ENCODE measurements around the gene LHFPL6. TPM values are rescaled to one million over a fixed set of nuclear protein-coding genes. Genes with fewer than 3 reads are reported as not detected.

LHFPL6 gene
- total and polyA plus RNA-seq, 3 donors from 2014 or later, result 37.3 to 65.5 (median 52.1) TPM

- no peak overlapping the region for H3K27ac ChIP-seq
- no peak overlapping the region for H3K4me3 ChIP-seq
- DNase-seq, result no peak
- H3K4me1 ChIP-seq, result peaks cover 6% of the 10 kb centered on the region
- no peaks in the 10 kb centered on the region for H3K9me3 ChIP-seq
- 42 to 44% methylated on average over 5 of the region's 5 CpGs for WGBS, 2 donors
- no peaks in the 10 kb centered on the region for H3K27me3 ChIP-seq
- H3K36me3 ChIP-seq (ENCODE audit: low read depth, missing control alignments), result no peaks in the 10 kb centered on the region
- TF ChIP-seq POLR2A (IDR thresholded peaks at IDR 0.05) (no peak), CTCF (IDR thresholded peaks at IDR 0.05) (no peak)
- intact Hi-C loops (cut with DNase I; ENCODE audit: low total_unique reads), result no loop called here
These were observed 238.0 kb downstream of the LHFPL6 start for GRCh38 chr13:39364947-39365468.

GRCh38 chr13:39363382-39363772, 239.6 kb downstream of the LHFPL6 start:
- Histone ChIP-seq H3K27me3 (no peaks in the 10 kb centered on the region), H3K27ac (no peak overlapping the region), H3K4me1 (peaks cover 6% of the 10 kb centered on the region), H3K36me3 (ENCODE audit: low read depth, missing control alignments) (no peaks in the 10 kb centered on the region), H3K4me3 (no peak overlapping the region), H3K9me3 (no peaks in the 10 kb centered on the region)
- WGBS, 2 donors, result 66 to 75% methylated on average over 4 of the region's 4 CpGs
- intact Hi-C loops (cut with DNase I; ENCODE audit: low total_unique reads), result no loop called here
- TF ChIP-seq POLR2A (IDR thresholded peaks at IDR 0.05), result no peak
- no peak for TF ChIP-seq CTCF (IDR thresholded peaks at IDR 0.05)
- no peak for DNase-seq

GRCh38 chr13:39362652-39363381, 240.2 kb downstream of the LHFPL6 start:
- Histone ChIP-seq H3K27me3 (no peaks in the 10 kb centered on the region), H3K9me3 (no peaks in the 10 kb centered on the region), H3K4me1 (peaks cover 6% of the 10 kb centered on the region), H3K36me3 (ENCODE audit: low read depth, missing control alignments) (no peaks in the 10 kb centered on the region), H3K27ac (no peak overlapping the region), H3K4me3 (no peak overlapping the region)
- TF ChIP-seq CTCF (IDR thresholded peaks at IDR 0.05) (no peak), POLR2A (IDR thresholded peaks at IDR 0.05) (no peak)
- WGBS, 2 donors, result 69 to 84% methylated on average over 5 of the region's 5 CpGs
- DNase-seq, result no peak
- intact Hi-C loops (cut with DNase I; ENCODE audit: low total_unique reads), result no loop called here

DNA sequence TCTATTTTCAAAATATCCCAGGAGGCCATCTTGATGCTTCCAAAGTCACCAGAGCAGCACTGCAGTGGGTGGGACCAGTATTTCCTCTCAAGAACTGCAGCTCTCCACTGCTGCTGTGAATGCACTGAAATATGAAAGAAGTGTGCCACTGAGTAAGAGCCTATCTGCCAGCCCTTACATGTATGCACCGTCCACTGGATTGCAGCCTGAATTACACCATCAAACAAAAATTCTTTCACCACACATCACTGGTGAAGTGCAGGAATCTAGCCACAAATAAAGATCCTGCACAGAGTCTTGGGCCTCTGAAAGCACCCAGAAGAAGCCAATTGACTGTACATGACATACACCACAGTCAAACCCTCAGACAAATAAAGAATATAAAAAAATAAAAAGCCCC, 249.0 kb downstream of the LHFPL6 start:
- Histone ChIP-seq H3K4me1 (peaks cover 5% of the 10 kb centered on the region), H3K4me3 (no peak overlapping the region), H3K27ac (no peak overlapping the region), H3K9me3 (no peaks in the 10 kb centered on the region), H3K27me3 (no peaks in the 10 kb centered on the region), H3K36me3 (ENCODE audit: low read depth, missing control alignments) (no peaks in the 10 kb centered on the region)
- TF ChIP-seq CTCF (IDR thresholded peaks at IDR 0.05) (no peak), POLR2A (IDR thresholded peaks at IDR 0.05) (no peak)
- 82 to 96% methylated on average over 1 of the region's 1 CpG for WGBS, 2 donors
- intact Hi-C loops (cut with DNase I; ENCODE audit: low total_unique reads), result no loop called here
- no peak for DNase-seq

DNA sequence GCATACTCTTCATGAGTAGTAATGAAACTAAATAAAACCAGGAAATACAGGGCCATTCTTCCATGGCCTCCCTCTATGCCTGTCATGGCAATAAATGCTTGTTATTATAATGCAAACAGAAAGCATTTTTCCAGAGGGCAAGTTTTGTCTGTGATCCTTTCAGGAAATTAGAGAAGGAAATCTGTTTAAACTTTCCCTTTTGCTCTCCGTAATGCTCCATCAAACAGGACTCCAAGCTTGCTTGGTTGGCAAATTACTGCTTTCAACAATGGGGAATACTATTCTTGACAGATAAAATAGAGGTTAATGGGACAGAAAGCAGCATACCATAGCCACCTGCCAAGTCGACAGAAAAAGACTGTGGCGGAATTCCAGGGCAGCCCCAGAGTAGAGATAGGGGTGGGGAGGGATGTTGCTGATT, 252.5 kb downstream of the LHFPL6 start:
- no peak for DNase-seq
- Histone ChIP-seq H3K27ac (no peak overlapping the region), H3K27me3 (no peaks in the 10 kb centered on the region), H3K4me1 (peaks cover 5% of the 10 kb centered on the region), H3K36me3 (ENCODE audit: low read depth, missing control alignments) (no peaks in the 10 kb centered on the region), H3K9me3 (no peaks in the 10 kb centered on the region), H3K4me3 (no peak overlapping the region)
- intact Hi-C loops (cut with DNase I; ENCODE audit: low total_unique reads), result no loop called here
- TF ChIP-seq POLR2A (IDR thresholded peaks at IDR 0.05), result no peak
- TF ChIP-seq CTCF (IDR thresholded peaks at IDR 0.05), result no peak
- 31 to 39% methylated on average over 3 of the region's 3 CpGs for WGBS, 2 donors
